Astrocyte of the hippocampus (primary cell): ENCODE results near the gene RGCC.
"Not testable (repeated sequence)": the region's sequence is repeated elsewhere in the genome, so short reads cannot be mapped to it uniquely, and the experiment has no call there.

Experiments used
- DNase-seq: peaks from one replicate; pipeline ENCODE4 v3.0.0; 2011; ENCODE audit warnings: low read depth, low spot score

RGCC gene

GRCh38 chr13:41456768-41457588, at the start of gene RGCC:
RGCC (plus strand) TSS chr13:41457550; CDS start chr13:41457708, 158 bp downstream.
- peak; percentile 77 for DNase-seq

- no peak for DNase-seq
These were observed 49.2 kb upstream of the RGCC start for GRCh38 chr13:41408121-41408520.

- no peak for DNase-seq
These were observed 48.6 kb upstream of the RGCC start for GRCh38 chr13:41408746-41409145.

- DNase-seq = no peak
These were observed 47.7 kb upstream of the RGCC start for GRCh38 chr13:41409611-41410010.

- no peak for DNase-seq
These were observed 46.3 kb upstream of the RGCC start for GRCh38 chr13:41411060-41411459.

- peak; percentile 63 for DNase-seq
These were observed 45.8 kb upstream of the RGCC start for GRCh38 chr13:41411522-41411921.

GRCh38 chr13:41413872-41414271, 43.5 kb upstream of the RGCC start:
- no peak for DNase-seq

- DNase-seq = no peak
These were observed 41.1 kb upstream of the RGCC start for GRCh38 chr13:41416276-41416675.

- DNase-seq = peak; percentile 47
These were observed 39.3 kb upstream of the RGCC start for GRCh38 chr13:41418027-41418426.

GRCh38 chr13:41418731-41419130, 38.6 kb upstream of the RGCC start:
- DNase-seq = no peak

- DNase-seq = no peak
These were observed 38.1 kb upstream of the RGCC start for GRCh38 chr13:41419206-41419605.

GRCh38 chr13:41420146-41420545, 37.2 kb upstream of the RGCC start:
- DNase-seq = no peak

GRCh38 chr13:41421330-41421729, 36.0 kb upstream of the RGCC start:
- not testable (repeated sequence) for DNase-seq

- not testable (repeated sequence) for DNase-seq
These were observed 35.4 kb upstream of the RGCC start for GRCh38 chr13:41421983-41422382.

- not testable (repeated sequence) for DNase-seq
These were observed 34.1 kb upstream of the RGCC start for GRCh38 chr13:41423259-41423658.

- DNase-seq = not testable (repeated sequence)
These were observed 32.7 kb upstream of the RGCC start for GRCh38 chr13:41424675-41425074.

- no peak for DNase-seq
These were observed 31.3 kb upstream of the RGCC start for GRCh38 chr13:41426047-41426446.

GRCh38 chr13:41427666-41428065, 29.7 kb upstream of the RGCC start:
- no peak for DNase-seq

- peak; percentile 22 for DNase-seq
These were observed 29.2 kb upstream of the RGCC start for GRCh38 chr13:41428155-41428554.

- not testable (repeated sequence) for DNase-seq
These were observed 23.3 kb upstream of the RGCC start for GRCh38 chr13:41434030-41434429.

GRCh38 chr13:41434831-41435520, 22.4 kb upstream of the RGCC start:
- no peak for DNase-seq

- no peak for DNase-seq
These were observed 13.4 kb upstream of the RGCC start for GRCh38 chr13:41443969-41444368.

GRCh38 chr13:41452462-41452861, 4.9 kb upstream of the RGCC start:
- DNase-seq = no peak
